GM23248 (cell line): ENCODE results near the gene NTMT1. TPM values are rescaled to one million over a fixed set of nuclear protein-coding genes. Genes with fewer than 3 reads are reported as not detected.

ENCODE experiments used
- DNase-seq: peaks from one replicate; pipeline ENCODE4 v3.0.0-alpha.2; 2015
- H2AFZ ChIP-seq: fragments of 200-600 bp; sonication (generic); 2 replicates; pipeline ENCODE4 v1.6.1; 2016; ENCODE audit warnings: antibody characterized with exemption
- H3F3A ChIP-seq: fragments of 200-600 bp; sonication (generic); 2 replicates; pipeline ENCODE4 v1.6.1; 2016; ENCODE audit warnings: mild to moderate bottlenecking, antibody characterized with exemption, mixed run types; ENCODE audit not compliant: insufficient read depth
- H3K27ac ChIP-seq: fragments of 200-600 bp; sonication (generic); 2 replicates; pipeline ENCODE4 v1.5.1; 2016; ENCODE audit warnings: mild to moderate bottlenecking
- H3K27me3 ChIP-seq: fragments of 200-600 bp; sonication (generic); replicated peaks from 2 replicates; pipeline ENCODE4 v1.6.1; 2016; ENCODE audit warnings: mild to moderate bottlenecking; ENCODE audit not compliant: insufficient read depth
- H3K36me3 ChIP-seq: fragments of 200-600 bp; sonication (generic); 2 replicates; pipeline ENCODE4 v1.6.1; 2016; ENCODE audit warnings: low read depth, mild to moderate bottlenecking
- H3K4me1 ChIP-seq: fragments of 200-600 bp; sonication (generic); 2 replicates; pipeline ENCODE4 v1.6.1; 2016; ENCODE audit warnings: mild to moderate bottlenecking; ENCODE audit not compliant: insufficient read depth
- H3K4me2 ChIP-seq: fragments of 200-600 bp; sonication (generic); one replicate; pipeline ENCODE4 v1.6.1; 2016; ENCODE audit warnings: mild to moderate bottlenecking; ENCODE audit not compliant: unreplicated experiment
- H3K4me3 ChIP-seq: fragments of 200-600 bp; sonication (generic); 2 replicates; pipeline ENCODE4 v1.5.1; 2016; ENCODE audit warnings: mild to moderate bottlenecking
- H3K79me2 ChIP-seq: fragments of 200-600 bp; sonication (generic); 2 replicates; pipeline ENCODE4 v1.6.1; 2016; ENCODE audit warnings: mild to moderate bottlenecking; ENCODE audit not compliant: insufficient read depth
- H3K9ac ChIP-seq: fragments of 200-600 bp; sonication (generic); 2 replicates; pipeline ENCODE4 v1.6.1; 2016; ENCODE audit warnings: mild to moderate bottlenecking
- H3K9me2 ChIP-seq: fragments of 200-600 bp; sonication (generic); 2 replicates; pipeline ENCODE4 v1.6.1; 2016; ENCODE audit warnings: mixed run types, mild to moderate bottlenecking, moderate library complexity; ENCODE audit not compliant: insufficient read depth
- H3K9me3 ChIP-seq: fragments of 200-600 bp; sonication (generic); one replicate; pipeline ENCODE4 v1.6.1; 2017; ENCODE audit warnings: low read depth
- H4K20me1 ChIP-seq: fragments of 200-600 bp; sonication (generic); 2 replicates; pipeline ENCODE4 v1.6.0; 2016; ENCODE audit not compliant: insufficient read depth
- EZH2 ChIP-seq: fragments of 200-600 bp; sonication (generic); IDR thresholded peaks from 2 replicates; pipeline ENCODE4 v1.6.1; 2018; ENCODE audit warnings: antibody characterized with exemption, mild to moderate bottlenecking; ENCODE audit not compliant: insufficient read depth, poor library complexity, severe bottlenecking
- EZH2phosphoT487 ChIP-seq: fragments of 200-600 bp; sonication (generic); IDR thresholded peaks from 2 replicates; pipeline ENCODE4 v1.6.1; 2018; ENCODE audit warnings: antibody characterized with exemption, moderate library complexity, mild to moderate bottlenecking, low read depth; ENCODE audit not compliant: insufficient read depth
- WGBS, 2 experiments: methylation state at CpG; one replicate each; pipeline ENCODE4 v1.1.6; 2015 to 2017; ENCODE audit warnings: low lambda C conversion rate in 2 of 2, low coverage in 1 of 2; ENCODE audit errors: missing lambda C conversion rate in 2 of 2; 5-methylcytosine and 5-hydroxymethylcytosine counted together
- in situ Hi-C: fragments of 300-500 bp; cut with MboI; formaldehyde crosslinking; loops from 2 replicates; pipeline ENCODE4 v1.15.0; 2020
- polyA plus RNA-seq: library from polyadenylated mRNA; unstranded; fragments of >200 nt; fragmentation: Nextera tagmentation; extraction: Ambion mirVana; gene quantifications from 2 replicates; pipeline ENCODE4 v1.2.1, GENCODE V29; 2016
- total RNA-seq: library from RNA; depleted of rRNA; stranded (reverse); fragments of >200 nt; shearing (Covaris generic); gene quantifications from 2 replicates; pipeline ENCODE4 v1.2.3, GENCODE V29; 2014

NTMT1 gene
- total and polyA plus RNA-seq, 2 experiments from 2014 or later: 44.5 to 115 TPM

- TF ChIP-seq EZH2phosphoT487: no peak
- TF ChIP-seq EZH2: no peak
- Histone ChIP-seq H3F3A (peaks cover 21% of the 10 kb centered on the region), H4K20me1 (peaks cover 7% of the 10 kb centered on the region; the same call in 1 of the 2 replicates), H3K4me2 (peak overlapping the region; percentile 38), H3K79me2 (peaks cover 100% of the 10 kb centered on the region), H3K4me3 (no peak overlapping the region), H3K27me3 (no peaks in the 10 kb centered on the region), H3K27ac (0 out of 2 replicates have a peak overlapping the region, but pooled peaks have one; percentile 29), H3K9ac (no peak overlapping the region), H2AFZ (no peak overlapping the region), H3K9me2 (no peaks in the 10 kb centered on the region), H3K36me3 (peaks cover 23% of the 10 kb centered on the region), H3K4me1 (peaks cover 50% of the 10 kb centered on the region), H3K9me3 (no peaks in the 10 kb centered on the region)
- in situ Hi-C loops: no loop called here
- no peak for DNase-seq
- WGBS, 2 experiments: 79 to 81% methylated on average over 19 of the region's 19 CpGs
These were observed 5.7 kb downstream of the NTMT1 start for GRCh38 chr9:129631674-129632129.

GRCh38 chr9:129632460-129632859 is 6.5 kb downstream of the NTMT1 start:
- Histone ChIP-seq H3K27ac (peak overlapping the region; percentile 29; the same call in 1 of the 2 replicates), H3K27me3 (no peaks in the 10 kb centered on the region), H3K4me2 (no peak overlapping the region), H3K79me2 (peaks cover 100% of the 10 kb centered on the region), H3K4me1 (peaks cover 46% of the 10 kb centered on the region), H3K9ac (peak overlapping the region; percentile 23; the same call in 1 of the 2 replicates), H3K9me3 (no peaks in the 10 kb centered on the region), H3K4me3 (no peak overlapping the region), H3K36me3 (peaks cover 29% of the 10 kb centered on the region), H4K20me1 (peaks cover 7% of the 10 kb centered on the region; the same call in 1 of the 2 replicates), H2AFZ (no peak overlapping the region), H3F3A (peaks cover 13% of the 10 kb centered on the region), H3K9me2 (no peaks in the 10 kb centered on the region)
- 28 to 34% methylated on average over 13 of the region's 13 CpGs for WGBS, 2 experiments
- TF ChIP-seq EZH2 (no peak), EZH2phosphoT487 (no peak)
- in situ Hi-C loops: no loop called here
- peak; percentile 74 for DNase-seq

- Histone ChIP-seq H4K20me1 (peaks cover 7% of the 10 kb centered on the region; the same call in 1 of the 2 replicates), H3K36me3 (peaks cover 32% of the 10 kb centered on the region), H3K9me3 (no peaks in the 10 kb centered on the region), H3K27me3 (no peaks in the 10 kb centered on the region), H2AFZ (no peak overlapping the region), H3K9me2 (no peaks in the 10 kb centered on the region), H3K4me3 (no peak overlapping the region), H3K79me2 (peaks cover 100% of the 10 kb centered on the region), H3F3A (peaks cover 8% of the 10 kb centered on the region; the same call in 1 of the 2 replicates), H3K27ac (no peak overlapping the region), H3K4me1 (peaks cover 38% of the 10 kb centered on the region), H3K9ac (peak overlapping the region; percentile 23; the same call in 1 of the 2 replicates), H3K4me2 (no peak overlapping the region)
- 59 to 68% methylated on average over 4 of the region's 4 CpGs for WGBS, 2 experiments
- no peak for TF ChIP-seq EZH2
- TF ChIP-seq EZH2phosphoT487: no peak
- no peak for DNase-seq
- in situ Hi-C loops: no loop called here
These were observed 7.2 kb downstream of the NTMT1 start for GRCh38 chr9:129633207-129633606.

DNA sequence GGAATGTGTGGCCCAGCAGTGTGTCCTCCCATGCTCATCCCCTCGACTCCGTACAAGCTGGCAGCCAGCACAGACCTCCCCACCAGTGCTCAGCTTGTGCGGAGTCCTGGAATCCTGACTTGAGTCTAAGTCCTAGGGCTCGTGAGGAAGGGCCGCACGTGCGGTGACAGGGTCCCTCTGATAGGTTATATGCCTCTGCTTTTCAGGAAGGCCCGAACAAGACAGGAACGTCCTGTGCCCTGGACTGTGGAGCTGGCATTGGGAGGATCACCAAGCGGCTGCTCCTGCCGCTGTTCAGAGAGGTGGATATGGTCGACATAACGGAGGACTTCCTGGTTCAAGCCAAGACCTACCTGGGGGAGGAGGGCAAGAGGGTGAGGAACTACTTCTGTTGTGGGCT is 7.9 kb downstream of the NTMT1 start:
- H4K20me1 ChIP-seq: peaks cover 7% of the 10 kb centered on the region; the same call in 1 of the 2 replicates
- H3K4me2 ChIP-seq: no peak overlapping the region
- no peak overlapping the region for H2AFZ ChIP-seq
- no peak for DNase-seq
- H3F3A ChIP-seq: 0 out of 2 replicates have a peak, but pooled peaks cover 2% of the 10 kb centered on the region
- H3K27ac ChIP-seq: no peak overlapping the region
- no peak for TF ChIP-seq EZH2
- TF ChIP-seq EZH2phosphoT487: no peak
- H3K9me3 ChIP-seq: no peaks in the 10 kb centered on the region
- no peak overlapping the region for H3K4me3 ChIP-seq
- peaks cover 100% of the 10 kb centered on the region for H3K79me2 ChIP-seq
- H3K9me2 ChIP-seq: no peaks in the 10 kb centered on the region
- WGBS, 2 experiments: 85 to 94% methylated on average over 12 to 13 of the region's 13 CpGs
- in situ Hi-C loops: no loop called here
- H3K27me3 ChIP-seq: no peaks in the 10 kb centered on the region
- peaks cover 32% of the 10 kb centered on the region for H3K36me3 ChIP-seq
- H3K9ac ChIP-seq: no peak overlapping the region
- H3K4me1 ChIP-seq: peaks cover 32% of the 10 kb centered on the region
